Neuronal stem cell (in vitro differentiated cells): Measurements from ENCODE around the gene PDGFC.

Experiments used
- DNase-seq: peaks from one replicate; pipeline ENCODE4 v3.0.0-alpha.2; 2013; ENCODE audit warnings: low spot score
- H2AFZ ChIP-seq: one replicate; pipeline ENCODE4 v1.6.1; 2013; ENCODE audit warnings: mild to moderate bottlenecking, low read length, inconsistent platforms
- H2AK5ac ChIP-seq: 2 replicates; pipeline ENCODE4 v1.6.1; 2013; ENCODE audit warnings: low read depth, mild to moderate bottlenecking, inconsistent platforms, low read length, moderate library complexity, mixed read lengths
- H2BK120ac ChIP-seq: 2 replicates; pipeline ENCODE4 v1.6.1; 2013; ENCODE audit warnings: low read depth, mild to moderate bottlenecking, inconsistent platforms, low read length, moderate library complexity, mixed read lengths
- H2BK12ac ChIP-seq: one replicate; pipeline ENCODE4 v1.6.1; 2013; ENCODE audit warnings: low read length, inconsistent platforms
- H2BK15ac ChIP-seq: 2 replicates; pipeline ENCODE4 v1.6.1; 2013; ENCODE audit warnings: mild to moderate bottlenecking, low read length, inconsistent platforms, mixed read lengths
- H2BK5ac ChIP-seq: one replicate; pipeline ENCODE4 v1.6.1; 2013; ENCODE audit warnings: inconsistent platforms, mild to moderate bottlenecking, low read length, moderate library complexity
- H3K14ac ChIP-seq: one replicate; pipeline ENCODE4 v1.6.1; 2013; ENCODE audit warnings: low read length, inconsistent platforms
- H3K18ac ChIP-seq: 2 replicates; pipeline ENCODE4 v1.6.1; 2013; ENCODE audit warnings: low read length, inconsistent platforms
- H3K23ac ChIP-seq: 2 replicates; pipeline ENCODE4 v1.6.1; 2013; ENCODE audit warnings: low read depth, mild to moderate bottlenecking, mixed read lengths, low read length, inconsistent platforms; ENCODE audit not compliant: poor library complexity
- H3K27ac ChIP-seq: replicated peaks from 3 replicates; pipeline ENCODE4 v1.5.1; 2013; ENCODE audit warnings: low read length, inconsistent platforms
- H3K27me3 ChIP-seq, 3 experiments: 2 replicates each; pipeline ENCODE4 v1.6.1; 2013; ENCODE audit warnings: low read length in 3 of 3, mild to moderate bottlenecking in 2 of 3, inconsistent platforms in 1 of 3, low read depth in 1 of 3, mixed read lengths in 1 of 3, moderate library complexity in 1 of 3; ENCODE audit not compliant: control insufficient read depth in 3 of 3, insufficient read depth in 3 of 3
- H3K36me3 ChIP-seq, 2 donors: replicated peaks in 1 of 2; 2 replicates each; pipeline ENCODE4 v1.6.1; 2013; ENCODE audit warnings: low read length in 2 of 2; ENCODE audit not compliant: control insufficient read depth in 2 of 2, insufficient read depth in 2 of 2
- H3K4ac ChIP-seq: 2 replicates; pipeline ENCODE4 v1.6.1; 2013; ENCODE audit warnings: inconsistent platforms, mild to moderate bottlenecking, low read length, moderate library complexity
- H3K4me1 ChIP-seq, 2 donors: 1 replicate in 1 of 2; 2 replicates in 1 of 2; pipeline ENCODE4 v1.6.1; 2013; ENCODE audit warnings: low read length in 2 of 2, low read depth in 1 of 2; ENCODE audit not compliant: control insufficient read depth in 2 of 2, insufficient read depth in 1 of 2
- H3K4me2 ChIP-seq: one replicate; pipeline ENCODE4 v1.6.1; 2013; ENCODE audit warnings: mild to moderate bottlenecking, low read length, inconsistent platforms; ENCODE audit not compliant: insufficient read depth, poor library complexity, severe bottlenecking
- H3K4me3 ChIP-seq, 2 donors: 2 replicates each; pipeline ENCODE4 v1.5.1; 2013; ENCODE audit warnings: low read length in 2 of 2, mild to moderate bottlenecking in 2 of 2, inconsistent platforms in 1 of 2, moderate library complexity in 1 of 2
- H3K79me1 ChIP-seq: one replicate; pipeline ENCODE4 v1.6.1; 2013; ENCODE audit warnings: low read depth, mild to moderate bottlenecking, inconsistent platforms, low read length, moderate library complexity
- H3K9ac ChIP-seq: one replicate; pipeline ENCODE4 v1.6.1; 2013; ENCODE audit warnings: mild to moderate bottlenecking, low read depth, low read length, inconsistent platforms; ENCODE audit not compliant: poor library complexity
- H3K9me3 ChIP-seq, 2 donors: replicated peaks in 1 of 2; 2 replicates each; pipeline versions ENCODE3 to v1.6.1; 2013; ENCODE audit warnings: low read length in 2 of 2, mild to moderate bottlenecking in 2 of 2, inconsistent platforms in 1 of 2, low read depth in 1 of 2, mixed read lengths in 1 of 2, moderate library complexity in 1 of 2; ENCODE audit not compliant: control insufficient read depth in 2 of 2, insufficient read depth in 1 of 2
- H4K8ac ChIP-seq: one replicate; pipeline ENCODE4 v1.6.1; 2013; ENCODE audit warnings: low read depth, mild to moderate bottlenecking, inconsistent platforms, low read length, moderate library complexity
- H4K91ac ChIP-seq: one replicate; pipeline ENCODE4 v1.6.1; 2013; ENCODE audit warnings: low read length, low read depth, mild to moderate bottlenecking, inconsistent platforms; ENCODE audit not compliant: poor library complexity
- WGBS, 2 donors: extraction: QIAGEN DNeasy Blood & Tissue Kit; methylation state at CpG; one replicate each; pipeline ENCODE4 v1.1.7; 2013; ENCODE audit warnings: missing lambda C conversion rate in 2 of 2, mixed read lengths in 1 of 2; ENCODE audit not compliant: insufficient read length in 2 of 2, insufficient replicate concordance in 1 of 2; ENCODE audit errors: extremely low coverage in 2 of 2; 5-methylcytosine and 5-hydroxymethylcytosine counted together

PDGFC gene

DNA sequence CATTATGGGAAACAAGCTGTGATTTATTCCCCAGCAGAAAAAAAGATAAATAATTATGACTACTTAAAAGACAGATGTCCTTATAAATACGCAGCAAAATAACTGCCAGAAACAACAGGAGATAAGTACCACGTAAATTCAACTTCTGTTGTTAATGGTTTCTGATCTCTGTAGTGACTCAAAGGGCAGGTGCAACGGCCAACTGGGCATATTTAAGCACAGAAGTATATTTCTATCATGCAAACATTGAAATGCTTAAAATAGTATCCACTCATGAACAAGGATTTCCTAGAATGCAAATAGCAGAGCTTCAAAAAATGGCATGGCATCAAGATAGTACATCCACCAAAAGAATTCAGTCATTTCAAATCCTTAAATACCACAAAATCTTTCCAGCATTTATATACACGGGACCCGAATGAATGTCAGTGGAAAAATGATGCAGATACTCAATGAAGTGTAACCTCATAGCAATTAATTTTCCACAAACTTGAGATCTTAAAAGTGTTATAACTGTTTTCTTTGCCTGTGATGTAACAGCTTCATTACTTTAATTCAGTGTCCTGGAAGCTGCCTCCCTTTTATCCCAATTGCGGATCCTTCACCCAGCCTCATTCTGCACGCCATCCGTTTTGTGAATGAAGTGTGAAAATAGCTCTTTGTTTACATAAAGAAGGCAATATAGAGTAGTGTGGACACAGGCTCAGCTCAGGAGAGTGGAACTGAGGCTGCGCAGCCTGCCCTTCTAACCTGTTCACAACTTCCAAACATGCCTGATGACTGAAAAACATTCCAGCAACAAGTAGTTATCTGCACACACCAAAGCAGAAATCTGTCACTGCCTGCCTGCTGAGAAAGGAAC is 10.2 kb downstream of the PDGFC start:
- Histone ChIP-seq H3K14ac (no peak overlapping the region), H4K91ac (no peak overlapping the region), H2BK15ac (no peak overlapping the region), H4K8ac (no peak overlapping the region), H3K4ac (no peak overlapping the region), H2BK12ac (no peak overlapping the region), H3K18ac (no peak overlapping the region), H3K27me3 (no peaks in the 10 kb centered on the region), H3K36me3 (no peaks in the 10 kb centered on the region), H3K4me2 (no peak overlapping the region), H2AFZ (peak overlapping the region; percentile 35), H3K4me3 (no peak overlapping the region), H3K9me3 (no peaks in the 10 kb centered on the region), H3K9ac (no peak overlapping the region), H2AK5ac (no peak overlapping the region), H3K27ac (no peak overlapping the region), H3K4me1 (peaks cover 4 to 10% of the 10 kb centered on the region in 2 donors), H2BK120ac (no peak overlapping the region), H2BK5ac (no peak overlapping the region), H3K79me1 (no peaks in the 10 kb centered on the region), H3K23ac (no peak overlapping the region)
- no CpG with 5 or more reads among the region's 9 CpGs for WGBS, 2 donors
- DNase-seq: no peak

DNA sequence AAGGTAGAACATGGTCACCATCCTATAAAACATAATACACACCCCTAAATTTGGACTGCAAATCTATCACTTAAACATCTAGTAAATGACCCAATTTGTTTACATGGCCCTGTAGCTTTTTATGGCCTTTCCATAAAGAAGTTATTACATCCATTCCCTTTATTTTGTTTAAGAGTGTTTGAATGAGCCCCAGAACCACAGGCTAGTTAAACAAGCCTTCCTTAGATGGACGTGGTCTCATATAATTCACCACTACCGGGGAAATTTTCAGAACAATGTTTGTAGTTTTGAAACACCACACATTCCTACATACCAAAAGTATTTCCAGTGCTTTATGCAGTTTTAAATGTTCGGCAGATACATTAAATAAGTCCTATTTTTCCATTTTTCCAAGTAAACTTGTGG is 12.3 kb downstream of the PDGFC start:
- no peak overlapping the region for H4K8ac ChIP-seq
- H4K91ac ChIP-seq: no peak overlapping the region
- no peak overlapping the region for H3K4me3 ChIP-seq
- no peak overlapping the region for H2BK15ac ChIP-seq
- no peak overlapping the region for H3K4ac ChIP-seq
- H2AFZ ChIP-seq: no peak overlapping the region
- no peaks in the 10 kb centered on the region for H3K79me1 ChIP-seq
- H2AK5ac ChIP-seq: no peak overlapping the region
- no peak overlapping the region for H2BK120ac ChIP-seq
- no peak overlapping the region for H3K18ac ChIP-seq
- no CpG with 5 or more reads among the region's 3 CpGs for WGBS, 2 donors
- H3K4me1 ChIP-seq: peaks cover 4 to 10% of the 10 kb centered on the region in 2 donors
- no peak overlapping the region for H2BK12ac ChIP-seq
- H3K27ac ChIP-seq: no peak overlapping the region
- H2BK5ac ChIP-seq: no peak overlapping the region
- no peaks in the 10 kb centered on the region for H3K36me3 ChIP-seq
- no peak overlapping the region for H3K4me2 ChIP-seq
- H3K14ac ChIP-seq: no peak overlapping the region
- no peaks in the 10 kb centered on the region for H3K27me3 ChIP-seq
- DNase-seq: no peak
- H3K9me3 ChIP-seq: no peaks in the 10 kb centered on the region
- no peak overlapping the region for H3K9ac ChIP-seq
- no peak overlapping the region for H3K23ac ChIP-seq

DNA sequence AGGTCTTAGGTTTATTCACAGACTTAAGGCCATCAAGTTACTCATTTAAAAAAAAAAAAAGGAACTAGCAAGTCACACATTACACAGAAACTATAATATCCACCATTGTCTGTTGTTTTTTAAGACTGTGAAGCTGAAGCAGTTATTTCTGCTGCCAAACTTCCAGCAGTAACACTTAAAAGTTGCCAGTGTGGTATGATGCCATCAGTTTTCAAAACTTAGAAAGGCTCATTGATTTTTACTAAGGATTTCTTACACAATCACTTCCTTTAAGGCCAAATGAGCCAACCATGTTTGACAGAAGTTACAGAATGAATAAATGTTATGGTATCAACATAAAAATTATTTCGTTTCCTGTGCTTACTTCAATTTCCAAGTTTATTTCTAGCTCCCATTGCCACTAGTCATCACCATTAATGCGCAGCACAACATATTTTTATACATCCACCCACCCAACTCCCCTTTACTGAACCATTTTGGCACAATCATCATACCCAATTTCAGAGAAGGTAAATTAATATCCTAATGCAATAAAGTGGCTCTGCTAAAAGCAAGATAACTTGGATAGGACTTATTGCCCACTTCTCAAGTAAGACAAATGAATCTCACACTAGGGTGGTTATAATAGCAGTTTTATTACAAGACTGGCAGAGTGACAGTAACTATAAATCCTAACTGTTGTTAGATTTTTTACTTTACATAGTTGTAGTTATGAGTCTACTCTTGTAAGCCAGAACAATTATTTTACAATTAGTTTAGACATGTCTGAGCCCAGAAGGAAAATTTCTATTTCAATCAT is 13.1 kb downstream of the PDGFC start:
- Histone ChIP-seq H3K36me3 (no peaks in the 10 kb centered on the region), H3K4me1 (peaks cover 4 to 10% of the 10 kb centered on the region in 2 donors), H3K27ac (no peak overlapping the region), H3K23ac (no peak overlapping the region), H3K9me3 (no peaks in the 10 kb centered on the region), H3K14ac (no peak overlapping the region), H2AFZ (no peak overlapping the region), H2BK12ac (no peak overlapping the region), H3K18ac (no peak overlapping the region), H3K27me3 (no peaks in the 10 kb centered on the region), H2BK120ac (no peak overlapping the region), H3K4me3 (no peak overlapping the region), H2BK15ac (no peak overlapping the region), H3K79me1 (no peaks in the 10 kb centered on the region), H3K9ac (no peak overlapping the region), H4K8ac (no peak overlapping the region), H2AK5ac (no peak overlapping the region), H2BK5ac (no peak overlapping the region), H3K4ac (no peak overlapping the region), H4K91ac (no peak overlapping the region), H3K4me2 (no peak overlapping the region)
- no peak for DNase-seq
- WGBS, 2 donors: no CpG with 5 or more reads among the region's 2 CpGs

DNA sequence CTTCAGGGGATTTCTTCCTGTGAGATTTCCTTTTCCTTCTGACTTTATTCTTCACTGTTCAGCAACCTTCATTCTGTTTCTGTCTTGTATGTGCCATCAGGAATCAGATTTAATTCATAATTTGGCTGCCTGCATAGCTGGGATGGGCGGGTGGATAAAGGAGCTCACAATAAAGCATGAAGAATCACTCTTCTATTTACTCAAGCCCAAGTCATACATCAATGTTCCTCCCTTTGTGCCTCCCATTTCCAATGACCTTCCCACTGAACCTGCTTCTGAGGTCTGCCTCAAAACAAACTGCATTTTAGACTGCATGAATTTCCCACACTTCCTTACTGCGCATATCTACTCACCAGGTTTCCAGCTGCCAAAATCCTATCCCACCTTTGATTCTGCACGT is 14.0 kb downstream of the PDGFC start:
- Histone ChIP-seq H3K27ac (no peak overlapping the region), H3K27me3 (no peaks in the 10 kb centered on the region), H3K4me3 (no peak overlapping the region), H3K18ac (no peak overlapping the region), H2BK15ac (no peak overlapping the region), H4K91ac (no peak overlapping the region), H3K4me1 (peaks cover 4 to 10% of the 10 kb centered on the region in 2 donors), H3K79me1 (no peaks in the 10 kb centered on the region), H2AK5ac (no peak overlapping the region), H3K23ac (no peak overlapping the region), H2AFZ (no peak overlapping the region), H3K9me3 (no peaks in the 10 kb centered on the region), H2BK120ac (no peak overlapping the region), H3K14ac (no peak overlapping the region), H3K4ac (no peak overlapping the region), H3K4me2 (no peak overlapping the region), H2BK5ac (no peak overlapping the region), H3K9ac (no peak overlapping the region), H3K36me3 (no peaks in the 10 kb centered on the region), H2BK12ac (no peak overlapping the region), H4K8ac (no peak overlapping the region)
- DNase-seq: no peak
- no CpG with 5 or more reads among the region's 3 CpGs for WGBS, 2 donors
